Fibroblast of skin of left quadriceps (primary cell): ENCODE data around the gene AKAP13.

Experiments
- DNase-seq, 2 experiments: peaks; one replicate each; pipeline ENCODE4 v3.0.0-alpha.2; 2013; ENCODE audit warnings: low read depth in 2 of 2

The AKAP13 gene

GRCh38 chr15:85536341-85536740 is 155.9 kb downstream of the AKAP13 start:
- no peak for DNase-seq

DNA sequence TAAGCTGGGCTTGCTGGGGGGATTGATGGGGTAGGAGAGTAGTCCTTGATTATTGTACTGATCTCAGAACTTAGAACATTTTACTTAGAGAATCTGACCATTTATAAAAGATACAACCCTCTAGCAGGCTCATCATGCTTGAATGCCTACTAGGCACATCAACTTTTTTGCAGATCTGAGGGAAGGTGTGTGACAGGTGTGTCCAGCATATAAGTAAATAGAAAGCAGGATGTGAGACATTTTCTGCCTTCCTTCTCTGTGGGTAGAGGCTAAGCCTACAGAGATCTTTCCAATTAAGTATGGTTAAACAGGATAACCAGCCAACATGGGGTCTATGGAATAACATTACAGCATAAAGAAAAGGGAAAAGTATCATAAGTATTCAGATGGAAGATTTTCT is 159.1 kb downstream of the AKAP13 start:
- no peak for DNase-seq

DNA sequence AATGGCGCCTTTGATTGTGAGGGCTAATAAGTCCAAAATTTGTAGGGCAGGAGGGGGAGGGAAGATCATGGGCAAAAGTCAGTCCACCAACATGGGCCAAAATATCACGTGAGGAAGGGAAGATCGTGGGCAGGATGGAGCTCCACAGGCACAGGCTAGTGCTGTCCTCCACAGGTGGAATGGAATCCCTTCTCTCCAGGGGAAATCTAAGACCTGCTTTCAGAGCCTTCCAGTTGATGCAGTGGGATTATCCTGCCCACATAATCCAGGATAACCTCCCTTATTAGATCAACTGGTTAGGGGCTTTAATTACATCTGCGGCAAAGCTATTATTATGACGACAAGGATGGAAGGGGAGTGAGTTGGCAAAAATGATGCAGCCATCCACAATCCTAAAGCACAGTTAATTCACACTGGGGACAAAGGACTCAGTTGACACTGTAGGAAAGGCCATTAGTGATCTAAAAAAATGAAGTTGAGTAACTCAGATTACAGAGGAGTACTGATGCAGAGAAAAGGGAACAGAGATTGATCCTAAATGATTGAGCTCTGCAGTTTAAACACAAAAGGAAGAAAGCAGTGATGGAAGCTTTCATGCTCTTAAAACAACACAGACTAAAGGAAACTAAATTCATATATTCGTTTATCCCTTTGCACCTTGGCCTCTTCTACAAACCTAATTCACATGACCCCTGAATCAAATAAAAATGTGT is 159.8 kb downstream of the AKAP13 start:
- DNase-seq = no peak

DNA sequence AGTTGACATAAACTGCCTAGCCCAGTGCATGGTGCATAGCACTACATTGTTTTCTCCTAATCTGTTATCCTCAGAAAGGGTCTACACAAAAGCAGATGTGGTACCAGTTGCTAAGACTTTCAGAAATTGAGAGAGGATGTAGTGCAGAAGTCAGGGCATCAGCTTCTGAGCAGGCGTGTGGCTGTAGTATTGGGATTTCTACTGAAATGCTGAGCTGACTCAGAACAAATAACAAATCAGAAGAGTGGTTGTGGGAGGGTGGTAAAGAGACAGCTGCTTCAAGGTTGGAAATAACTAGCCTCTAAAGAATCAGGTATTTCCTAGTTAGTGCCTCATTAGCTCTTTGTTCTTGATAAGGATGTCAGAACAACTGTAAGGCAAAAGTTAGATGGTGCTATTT is 161.3 kb downstream of the AKAP13 start:
- DNase-seq = no peak

DNA sequence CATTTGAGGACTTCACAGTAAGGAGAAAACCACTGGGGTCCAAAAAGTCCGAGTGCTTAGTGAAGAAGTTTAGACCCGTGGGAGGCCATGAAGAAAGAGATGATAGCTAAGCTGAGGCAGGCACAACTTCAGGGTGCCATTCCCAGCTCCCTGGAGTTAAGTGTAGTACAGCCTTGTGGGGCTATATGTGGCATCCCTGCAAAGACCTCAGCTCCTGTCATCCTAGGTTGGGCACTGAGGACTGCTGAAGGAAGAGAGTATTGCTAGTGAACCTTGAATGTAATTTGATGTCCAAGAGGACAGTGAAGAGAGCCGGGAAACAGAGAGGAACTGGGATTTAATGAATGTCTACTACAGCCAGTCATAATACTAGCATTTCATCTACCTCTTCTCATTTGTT is 162.1 kb downstream of the AKAP13 start:
- DNase-seq = no peak

GRCh38 chr15:85542895-85543331 is 162.5 kb downstream of the AKAP13 start:
- no peak for DNase-seq

DNA sequence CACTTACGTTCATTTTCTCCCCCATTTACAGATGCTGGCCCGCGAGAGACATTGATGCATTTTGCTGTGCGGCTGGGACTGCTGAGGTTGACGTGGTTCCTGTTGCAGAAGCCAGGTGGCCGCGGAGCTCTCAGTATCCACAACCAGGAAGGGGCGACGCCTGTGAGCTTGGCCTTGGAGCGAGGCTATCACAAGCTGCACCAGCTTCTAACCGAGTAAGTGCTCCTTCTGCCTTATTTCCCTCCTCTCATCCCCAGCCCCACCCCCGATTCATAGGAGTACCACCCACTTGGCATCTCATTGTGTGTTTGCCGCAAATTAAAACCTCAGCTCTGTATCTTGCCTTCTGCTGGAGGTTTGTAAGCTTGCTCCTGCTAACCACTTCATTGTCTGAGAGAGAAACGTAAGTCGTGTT is 163.3 kb downstream of the AKAP13 start:
- DNase-seq = no peak

DNA sequence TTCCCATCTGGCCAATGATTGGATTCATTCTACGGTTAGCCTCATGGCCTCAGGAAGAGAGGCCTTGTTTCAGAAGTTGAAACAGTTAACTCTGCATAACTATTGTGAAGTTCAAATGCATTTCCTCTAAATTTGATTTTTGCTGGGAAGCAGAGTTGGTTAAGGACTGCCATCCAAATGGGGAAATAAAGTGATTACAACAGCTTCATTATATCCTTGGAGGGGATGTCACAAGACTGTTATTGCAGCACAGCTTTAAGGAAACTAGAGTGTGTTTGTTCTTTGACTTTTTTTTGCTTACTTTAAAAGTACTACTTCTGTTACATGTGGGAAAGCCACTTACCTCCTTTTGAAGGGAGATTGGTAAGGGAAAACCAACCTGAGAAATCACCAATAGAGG is 164.8 kb downstream of the AKAP13 start:
- DNase-seq = no peak

GRCh38 chr15:85545752-85546151 is 165.3 kb downstream of the AKAP13 start:
- DNase-seq = no peak

DNA sequence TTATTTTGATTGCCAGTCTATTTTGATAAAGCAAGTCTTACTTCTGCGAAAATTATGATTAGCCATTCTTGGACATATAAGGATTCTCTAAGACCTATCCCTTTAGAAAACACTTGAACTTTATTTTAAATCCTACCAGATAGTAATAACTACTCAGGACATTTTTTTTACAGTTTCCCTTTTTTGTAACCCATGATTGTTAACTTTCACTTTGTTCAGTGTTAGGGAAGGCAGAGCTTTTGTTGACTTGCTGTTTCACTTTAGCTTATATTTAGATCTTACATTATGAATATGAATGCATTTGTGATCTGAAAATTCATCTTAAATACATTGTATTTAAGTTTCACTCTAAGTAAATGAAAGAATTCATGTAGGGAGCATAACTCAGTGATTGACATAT is 167.0 kb downstream of the AKAP13 start:
- no peak for DNase-seq

DNA sequence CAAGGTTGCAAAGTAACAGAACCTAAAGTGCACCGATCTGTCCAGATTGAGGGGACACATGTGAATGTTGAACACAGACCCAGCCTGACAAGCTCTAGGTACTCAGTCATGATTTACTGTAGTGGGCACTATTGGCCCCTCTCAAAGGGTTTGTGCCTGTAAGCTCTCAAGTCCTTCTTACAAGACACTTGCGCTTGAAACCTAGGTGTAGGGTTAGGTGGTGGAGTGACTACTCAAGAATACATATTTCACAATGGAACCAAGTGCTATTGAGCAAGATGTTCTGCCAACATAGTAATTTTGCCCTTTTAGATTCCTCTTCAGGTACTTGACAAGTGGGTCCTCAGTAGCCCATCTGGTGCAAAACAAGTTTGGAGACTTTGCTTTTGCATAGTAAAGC is 169.9 kb downstream of the AKAP13 start:
- no peak for DNase-seq

GRCh38 chr15:85551221-85551832 is 170.9 kb downstream of the AKAP13 start:
- DNase-seq = no peak

DNA sequence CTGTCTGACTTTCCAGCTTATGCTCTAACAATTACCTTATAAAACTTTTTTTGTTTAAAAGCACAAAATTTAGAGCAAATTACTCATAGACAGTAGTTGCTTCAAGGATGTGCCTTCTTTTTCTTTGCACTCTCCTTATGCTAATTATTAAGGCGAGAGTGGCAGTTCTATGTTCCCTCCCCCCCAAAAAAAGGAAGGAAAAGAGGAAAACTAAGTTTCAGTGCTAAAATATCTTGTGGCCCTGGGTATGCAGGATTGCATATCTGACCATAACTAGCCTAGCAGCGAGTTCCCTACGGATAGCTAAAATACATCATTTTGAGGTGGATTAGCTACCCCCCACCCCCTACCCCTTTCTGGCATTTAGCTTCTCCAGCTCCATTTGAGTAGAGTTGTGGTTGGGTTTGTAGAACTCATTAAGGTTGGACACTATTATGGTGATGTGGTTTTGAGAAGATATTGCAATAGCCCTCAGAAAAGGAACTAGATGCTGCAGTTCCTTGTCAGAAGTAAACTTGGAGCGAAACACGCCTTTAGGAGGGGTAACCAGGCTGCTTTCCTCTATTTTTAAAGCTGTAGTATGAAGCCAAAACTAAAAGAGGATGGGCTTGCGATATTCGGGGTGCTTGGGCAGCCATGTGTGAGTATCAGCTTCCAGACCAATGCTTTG is 174.6 kb downstream of the AKAP13 start:
- no peak for DNase-seq

GRCh38 chr15:85555875-85556617 is 175.6 kb downstream of the AKAP13 start:
- DNase-seq = no peak

DNA sequence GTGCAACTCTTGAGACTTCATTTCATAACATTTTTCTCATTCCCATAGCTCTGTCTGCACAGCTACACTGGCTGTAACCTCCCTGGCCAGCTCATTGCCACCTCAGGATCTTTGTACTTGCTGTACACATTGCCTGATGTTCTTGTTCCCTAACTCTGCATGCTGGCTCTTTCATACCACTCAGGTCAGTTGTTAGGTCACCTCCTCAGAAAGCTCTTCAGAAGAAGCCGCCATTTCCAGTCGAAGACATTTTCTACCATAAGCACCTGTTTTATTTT is 176.2 kb downstream of the AKAP13 start:
- DNase-seq = no peak

DNA sequence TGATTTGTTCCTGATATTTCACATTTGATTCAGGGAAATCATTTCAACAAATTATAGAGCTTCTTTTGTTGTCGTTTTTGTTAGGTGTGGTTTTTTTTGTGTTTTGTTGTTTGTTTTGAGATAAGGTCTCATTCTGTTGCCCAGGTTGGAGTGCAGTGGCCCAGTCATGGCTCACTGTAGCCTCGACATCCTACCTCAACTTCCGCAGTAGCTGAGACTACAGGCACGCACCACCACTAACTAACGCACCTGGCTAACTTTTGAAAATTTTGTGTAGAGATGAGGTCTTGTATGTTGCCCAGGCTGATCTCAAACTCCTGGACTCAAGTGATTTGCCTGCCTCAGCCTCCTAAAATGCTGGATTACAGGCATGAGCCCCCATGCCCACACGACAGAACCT is 177.0 kb downstream of the AKAP13 start:
- DNase-seq = no peak

GRCh38 chr15:85558848-85559247 is 178.4 kb downstream of the AKAP13 start:
- DNase-seq = no peak

DNA sequence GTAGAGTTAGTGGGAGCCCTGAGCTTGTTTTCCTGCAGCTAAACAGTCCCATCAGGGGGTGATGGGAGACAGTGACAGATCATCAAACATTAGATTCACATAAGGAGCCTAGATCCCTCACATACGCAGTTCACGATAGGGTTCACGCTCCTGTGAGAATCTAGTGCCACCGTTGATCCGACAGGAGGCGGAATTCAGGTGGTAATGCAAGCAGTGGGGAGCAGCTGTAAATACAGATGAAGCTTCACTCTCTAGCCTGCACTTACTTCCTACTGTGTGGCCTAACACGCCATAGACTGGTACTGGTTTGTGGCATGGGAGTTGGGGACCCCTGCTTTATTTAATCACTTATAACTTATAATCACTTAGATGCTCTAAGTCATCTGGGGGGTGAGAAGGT is 179.1 kb downstream of the AKAP13 start:
- no peak for DNase-seq

DNA sequence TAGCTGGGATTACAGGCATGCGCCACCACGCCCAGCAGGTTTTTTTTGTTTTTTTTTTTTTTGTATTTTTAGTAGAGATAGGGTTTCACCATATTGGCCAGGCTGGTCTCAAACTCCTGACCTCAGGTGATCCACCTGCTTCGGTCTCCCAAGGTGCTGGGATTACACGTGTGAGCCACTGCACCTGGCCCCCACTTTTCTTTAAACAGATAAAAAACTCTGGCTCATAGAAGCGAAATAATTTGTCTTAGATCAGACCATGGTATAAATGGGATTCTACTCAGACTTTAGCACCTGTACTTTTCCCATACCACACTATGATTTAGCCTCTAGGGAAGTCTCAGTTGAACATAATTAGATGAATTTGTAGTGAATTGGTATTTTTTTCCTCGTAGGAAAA is 182.4 kb downstream of the AKAP13 start:
- no peak for DNase-seq

DNA sequence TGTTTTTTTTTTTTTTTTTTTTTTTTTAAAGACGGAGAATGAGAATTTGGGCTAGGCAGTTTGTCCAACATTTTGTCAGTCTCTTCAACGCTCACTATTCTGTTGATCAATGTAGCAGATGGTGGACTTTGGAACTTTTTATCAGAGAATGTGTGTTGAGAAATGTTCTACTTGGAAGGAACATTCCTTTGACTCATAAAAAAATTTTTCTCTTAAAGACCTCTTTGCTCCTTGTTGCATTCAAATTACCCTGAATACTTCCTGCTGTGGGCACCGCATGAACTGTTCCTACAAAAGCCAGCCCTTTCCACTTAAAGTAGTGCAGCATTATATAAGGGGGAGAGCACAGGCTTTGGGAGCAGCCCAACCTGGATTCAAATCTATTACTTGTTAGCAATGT is 182.9 kb downstream of the AKAP13 start:
- no peak for DNase-seq

- DNase-seq = no peak
Observed at GRCh38 chr15:85563731-85564130, 183.3 kb downstream of the AKAP13 start.

DNA sequence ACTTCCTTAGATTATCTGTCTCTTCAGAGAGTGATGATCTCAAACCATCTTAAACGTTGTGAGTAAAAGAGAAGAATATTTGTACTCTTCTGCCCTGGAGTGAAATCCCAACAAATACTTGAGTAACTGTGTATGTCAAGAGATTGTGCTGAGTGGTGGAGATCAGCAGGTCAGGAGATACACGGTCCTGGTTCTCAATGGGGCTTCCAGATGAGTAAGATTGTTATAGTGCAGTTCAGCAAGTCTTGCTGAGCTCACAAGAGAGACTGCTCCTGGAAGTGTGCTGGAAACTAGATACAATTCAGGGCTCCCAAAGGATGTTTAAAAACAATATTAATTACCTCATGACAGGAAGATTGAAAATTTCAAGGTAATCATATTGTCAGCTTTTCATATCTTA is 184.3 kb downstream of the AKAP13 start:
- DNase-seq = no peak
